PC-9 (cell line): ENCODE data around the gene ZNF610. TPM values are rescaled to one million over a fixed set of nuclear protein-coding genes. Genes with fewer than 3 reads are reported as not detected.

Experiments
- BruUV-seq: library from RNA; stranded (reverse); fragments of 400-500 nt; replicated peaks from 2 replicates; lab custom pipeline; 2021; lab: Mats Ljungman, UMichigan
- CTCF ChIA-PET: fragments of 300-600 bp; sonication (Branson Sonifier 250); formaldehyde crosslinking; loops from one replicate; lab custom pipeline; 2022; ENCODE audit warnings: antibody characterized with exemption; lab: Charles Lee
- POLR2A ChIA-PET: fragments of 300-600 bp; sonication (Branson Sonifier 250); formaldehyde crosslinking; loops from one replicate; lab custom pipeline; 2022; ENCODE audit warnings: antibody characterized with exemption; ENCODE audit not compliant: unreplicated experiment; lab: Charles Lee
- DNase-seq, 2 experiments: peaks; one replicate each; pipeline versions ENCODE4 v3.0.0 to v3.0.0-alpha.2; 2015 to 2022; ENCODE audit warnings: mixed read lengths in 1 of 2
- H2AFZ ChIP-seq: fragments of 200-600 bp; sonication (generic); 2 replicates; pipeline ENCODE4 v1.8.1; 2017; ENCODE audit warnings: antibody characterized with exemption
- H3F3A ChIP-seq: fragments of 200-600 bp; sonication (generic); 2 replicates; pipeline ENCODE4 v1.8.1; 2017; ENCODE audit warnings: antibody characterized with exemption, mild to moderate bottlenecking, low read depth; ENCODE audit not compliant: insufficient read depth
- H3K27ac ChIP-seq: fragments of 200-600 bp; sonication (generic); 2 replicates; pipeline ENCODE4 v1.6.1; 2016; ENCODE audit warnings: mixed run types
- H3K27me3 ChIP-seq: fragments of 200-600 bp; sonication (generic); 2 replicates; pipeline ENCODE4 v1.6.1; 2016; ENCODE audit warnings: low read depth, mixed run types; ENCODE audit not compliant: insufficient read depth
- H3K36me3 ChIP-seq: fragments of 200-600 bp; sonication (generic); 2 replicates; pipeline ENCODE4 v1.6.1; 2016; ENCODE audit warnings: low read depth, mixed run types
- H3K4me1 ChIP-seq: fragments of 200-600 bp; sonication (generic); replicated peaks from 2 replicates; pipeline ENCODE4 v1.6.1; 2016; ENCODE audit warnings: mixed run types; ENCODE audit not compliant: insufficient read depth
- H3K4me2 ChIP-seq: fragments of 200-600 bp; sonication (generic); 2 replicates; pipeline ENCODE4 v1.6.1; 2017; ENCODE audit warnings: mixed run types
- H3K4me3 ChIP-seq: fragments of 200-600 bp; sonication (generic); 2 replicates; pipeline ENCODE4 v1.6.1; 2016; ENCODE audit warnings: mixed run types
- H3K79me2 ChIP-seq: fragments of 200-600 bp; sonication (generic); 2 replicates; pipeline ENCODE4 v1.6.1; 2017; ENCODE audit warnings: low read depth, mixed run types
- H3K9me2 ChIP-seq: fragments of 200-600 bp; sonication (generic); 2 replicates; pipeline ENCODE4 v1.8.1; 2017; ENCODE audit warnings: mild to moderate bottlenecking; ENCODE audit not compliant: insufficient read depth
- H3K9me3 ChIP-seq: fragments of 200-600 bp; sonication (generic); 2 replicates; pipeline ENCODE4 v1.8.1; 2016; ENCODE audit warnings: low read depth; ENCODE audit not compliant: insufficient read depth
- H4K20me1 ChIP-seq: fragments of 200-600 bp; sonication (generic); 2 replicates; pipeline ENCODE4 v1.8.1; 2017; ENCODE audit not compliant: insufficient read depth
- CTCF ChIP-seq: fragments of 200-600 bp; sonication (generic); conservative IDR thresholded peaks from 2 replicates; pipeline ENCODE4 v1.6.1; 2017; ENCODE audit warnings: mixed run types, antibody characterized with exemption, mild to moderate bottlenecking, moderate library complexity
- EZH2 ChIP-seq: fragments of 200-600 bp; sonication (generic); IDR thresholded peaks from 2 replicates; pipeline ENCODE4 v1.8.0; 2017; ENCODE audit warnings: antibody characterized with exemption, low read depth
- intact Hi-C: fragments of 100-400 bp; cut with micrococcal nuclease; formaldehyde crosslinking; loops from one replicate; pipeline ENCODE4 v1.10.0; 2022; ENCODE audit not compliant: unreplicated experiment
- total RNA-seq: library from RNA; stranded (reverse); gene quantifications from 2 replicates; pipeline ENCODE4 v1.2.3, GENCODE V29; 2021

The ZNF610 gene
- total RNA-seq, 1 experiment from 2014 or later = 2.6 TPM

DNA sequence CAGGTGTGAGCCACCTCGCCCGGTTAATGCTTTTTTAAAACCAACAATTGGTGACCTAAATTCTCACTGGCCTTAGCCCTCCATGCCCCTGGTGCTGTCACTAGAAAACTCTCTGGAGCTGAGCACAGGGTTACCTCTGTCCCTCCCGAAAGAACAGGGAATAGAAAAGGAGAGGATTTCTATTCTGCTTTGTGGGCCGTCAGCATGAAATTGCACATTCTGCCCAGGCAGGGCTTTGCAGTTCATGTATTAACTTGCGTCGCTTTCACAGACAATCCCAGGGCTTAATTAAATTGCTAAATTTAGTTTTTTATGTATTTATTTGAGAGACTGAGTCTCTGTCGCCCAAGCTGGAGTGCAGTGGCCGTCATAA lies 39.7 kb upstream of the ZNF610 start:
- ChIA-PET POLR2A (interaction anchor here (0.5 kb wide), 1 partner anchor 1491 kb away, joined by 3 read pairs; no protein-coding TSS in a partner anchor), CTCF (no interaction called here)
- no peaks in the 10 kb centered on the region for H4K20me1 ChIP-seq
- H3K4me1 ChIP-seq = peaks cover 9% of the 10 kb centered on the region; the same call in 1 of the 2 replicates
- peaks cover 25% of the 10 kb centered on the region for H3K36me3 ChIP-seq
- intact Hi-C loops = no loop called here
- H3F3A ChIP-seq = peaks cover 20% of the 10 kb centered on the region
- H3K4me2 ChIP-seq = peak overlapping the region; percentile 82
- TSS peak; percentile 77 for BruUV-seq
- H2AFZ ChIP-seq = peak overlapping the region; percentile 96
- TF ChIP-seq CTCF = no peak
- no peak for TF ChIP-seq EZH2
- H3K27ac ChIP-seq = no peak overlapping the region
- H3K4me3 ChIP-seq = peak overlapping the region; percentile 73
- no peaks in the 10 kb centered on the region for H3K9me2 ChIP-seq
- DNase-seq = no peak
- no peaks in the 10 kb centered on the region for H3K27me3 ChIP-seq
- H3K79me2 ChIP-seq = peaks cover 10% of the 10 kb centered on the region
- peaks cover 45% of the 10 kb centered on the region; the same call in 1 of the 2 replicates for H3K9me3 ChIP-seq

DNA sequence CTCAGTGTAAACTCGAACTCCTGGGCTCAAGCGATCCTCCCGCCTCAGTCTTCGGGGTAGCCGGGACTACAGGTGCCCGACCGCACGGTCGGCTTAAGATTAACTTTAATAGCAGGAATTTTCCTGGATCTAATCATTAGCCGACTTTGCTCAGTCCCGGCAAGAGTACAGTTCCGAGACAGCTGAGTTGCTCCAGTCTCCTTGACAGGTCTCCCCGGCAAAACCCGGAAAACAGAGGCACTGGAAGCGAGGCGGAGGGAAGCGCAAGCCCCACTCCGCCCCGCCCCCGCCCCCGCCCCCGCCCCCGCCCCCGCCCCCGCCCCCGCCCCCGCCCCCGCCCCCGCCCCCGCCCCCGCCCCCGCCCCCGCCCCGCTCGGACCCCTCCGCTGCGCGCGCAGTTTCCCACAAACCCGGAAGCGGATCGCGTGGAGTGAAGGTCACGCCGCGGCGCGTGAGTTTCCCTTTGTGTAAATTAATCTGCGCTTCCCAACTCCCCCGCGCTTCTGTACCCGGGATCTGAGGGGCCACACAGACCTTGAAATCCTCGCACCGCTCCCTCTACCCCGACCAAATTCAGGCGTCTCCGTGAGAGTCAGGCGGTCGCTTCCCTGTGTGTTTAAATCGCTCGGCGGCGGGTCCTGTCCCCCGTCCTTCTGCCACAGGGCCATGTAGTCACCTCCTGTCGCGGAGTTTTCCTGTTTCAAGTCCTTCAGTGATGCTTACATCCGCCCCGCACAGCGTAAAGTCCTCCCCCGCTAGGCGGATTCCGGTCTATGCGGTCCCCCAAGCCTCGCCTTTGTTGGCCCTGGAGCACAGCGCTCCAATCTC lies 39.1 kb upstream of the ZNF610 start, which contains the start of gene ZNF480:
Gene ZNF480, plus strand, starts transcription at position 397 of the 828 bp plus-strand sequence. CDS start 3,244 bp downstream, outside the sequence.
- TSS peak; percentile 90 for BruUV-seq
- CTCF ChIA-PET = no interaction called here

More for the DNA sequence above, 39.1 kb upstream of the ZNF610 start, which contains the start of gene ZNF480:
- H3K9me3 ChIP-seq = peaks cover 50% of the 10 kb centered on the region; the same call in 1 of the 2 replicates
- peaks cover 20% of the 10 kb centered on the region for H3F3A ChIP-seq
- peaks cover 10% of the 10 kb centered on the region for H3K79me2 ChIP-seq
- H3K4me3 ChIP-seq = peak within 1 kb of the TSS; percentile 74
- H3K27ac ChIP-seq = peak within 1 kb of the TSS; percentile 38
- H3K9me2 ChIP-seq = no peaks in the 10 kb centered on the region
- peak; percentile 65 to 76 for DNase-seq
- POLR2A ChIA-PET = interaction anchor here (0.5 kb wide), 1 partner anchor 1492 kb away, joined by 3 read pairs; no protein-coding TSS in a partner anchor
- H3K27me3 ChIP-seq = no peaks in the 10 kb centered on the region
- no peak for TF ChIP-seq EZH2
- no peak for TF ChIP-seq CTCF
- H4K20me1 ChIP-seq = no peaks in the 10 kb centered on the region
- peak within 1 kb of the TSS; percentile 96 for H2AFZ ChIP-seq
- intact Hi-C loops = loop anchor here (1.0 kb wide), 1 partner anchor 72 kb away; the partner anchor contains the start of gene ZNF880
- peaks cover 29% of the 10 kb centered on the region for H3K36me3 ChIP-seq
- H3K4me2 ChIP-seq = peak within 1 kb of the TSS; percentile 99
- peaks cover 9% of the 10 kb centered on the region; the same call in 1 of the 2 replicates for H3K4me1 ChIP-seq
